ENCODE results near the gene C16orf96.

C16orf96 gene

DNA sequence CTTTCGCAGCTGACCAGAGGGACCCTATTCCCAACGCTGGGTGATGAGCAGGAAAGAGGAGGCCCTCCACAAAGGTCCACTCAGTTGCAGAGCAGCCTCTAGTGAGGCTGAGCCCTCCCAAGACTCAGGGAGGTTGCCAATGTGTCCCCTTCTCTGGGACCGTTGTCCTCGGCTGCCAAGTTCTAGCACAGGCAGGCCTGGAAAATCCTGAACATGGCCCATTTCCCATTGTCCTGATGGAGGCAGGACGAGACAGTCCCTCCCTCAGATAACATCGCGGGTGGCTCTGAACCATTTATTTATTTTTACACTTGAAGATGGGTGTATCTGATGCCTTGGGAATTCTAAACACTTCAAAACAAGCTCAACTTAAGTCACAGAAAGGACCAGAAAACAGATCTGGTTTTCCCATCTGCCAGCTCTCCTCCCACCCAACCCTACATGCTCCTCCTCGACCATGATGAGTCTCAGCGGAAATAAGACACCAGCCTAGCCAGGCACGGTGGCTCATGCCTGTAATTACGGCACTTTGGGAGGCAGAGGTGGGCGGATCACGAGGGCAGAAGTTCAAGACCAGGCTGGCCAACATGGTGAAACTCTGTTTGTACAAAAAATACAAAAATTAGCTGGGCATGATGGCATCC is 30.4 kb upstream of the C16orf96 start:
- no peak for DNase-seq (ENCODE audit: low read depth)

DNA sequence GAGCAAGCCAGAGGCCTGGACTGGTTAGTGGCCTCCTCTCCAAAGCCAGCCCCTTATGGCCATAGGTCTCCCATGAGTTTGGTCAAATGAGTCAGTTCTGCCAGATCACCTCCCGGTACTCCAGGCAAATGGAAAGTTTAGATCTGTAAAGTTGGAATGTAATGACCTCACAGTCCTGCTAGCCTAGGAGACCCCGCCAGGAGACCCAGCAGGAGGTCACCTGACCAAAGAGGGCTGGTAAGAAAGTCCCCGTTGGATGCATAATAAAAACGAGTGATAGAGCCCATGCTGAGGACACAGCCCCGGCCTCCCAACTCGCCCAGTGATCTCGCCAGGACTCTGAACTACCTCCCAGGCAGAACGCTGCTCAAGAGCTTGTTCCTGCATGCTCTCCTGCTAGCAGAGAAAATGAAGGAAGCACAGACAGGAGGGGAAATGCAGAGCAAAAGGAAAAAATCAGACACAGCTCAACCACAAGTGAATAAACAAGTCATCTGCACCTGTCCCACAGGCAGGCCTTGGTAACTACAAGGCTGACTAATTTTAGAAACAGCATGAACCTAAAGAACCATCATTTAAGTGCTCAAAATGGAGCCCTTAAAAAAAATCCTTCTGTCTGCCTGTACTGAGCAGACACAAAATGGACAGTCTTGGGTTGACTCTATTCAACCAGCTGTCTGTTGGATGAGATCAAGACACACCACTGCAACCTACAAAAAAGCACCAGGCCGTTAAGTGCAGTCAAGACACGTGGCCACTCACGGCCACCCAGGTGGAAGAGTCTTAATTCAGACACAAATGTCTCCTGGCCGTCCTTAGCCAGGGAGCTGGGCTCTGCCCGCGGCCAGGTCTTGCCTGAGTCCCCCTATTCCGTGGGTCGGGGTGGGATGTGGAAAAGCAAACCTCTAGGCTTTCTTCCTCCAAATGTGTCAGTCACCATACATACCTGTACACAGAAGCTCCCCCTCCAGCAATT is 26.8 kb upstream of the C16orf96 start:
- no peak for DNase-seq (ENCODE audit: low read depth)

DNA sequence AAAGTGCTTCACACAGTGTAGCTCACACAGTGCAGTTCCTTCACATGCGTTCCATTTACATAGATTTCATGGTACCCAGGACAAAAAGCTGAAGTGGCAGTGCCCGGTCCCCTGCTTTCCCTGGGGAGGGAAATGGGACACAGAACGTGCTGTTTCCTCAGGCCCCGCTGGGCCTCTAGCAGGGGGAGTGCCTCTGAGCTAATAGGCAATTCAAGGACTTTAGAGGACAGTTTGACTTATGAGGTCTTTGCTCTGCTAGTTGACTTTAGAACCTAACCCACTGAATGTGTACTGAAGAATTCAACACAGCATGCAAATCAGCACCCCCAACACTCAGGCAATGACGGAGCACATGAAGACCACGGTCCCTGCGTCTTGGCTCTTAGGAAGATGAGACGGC is 24.3 kb upstream of the C16orf96 start:
- no peak for DNase-seq (ENCODE audit: low read depth)

DNA sequence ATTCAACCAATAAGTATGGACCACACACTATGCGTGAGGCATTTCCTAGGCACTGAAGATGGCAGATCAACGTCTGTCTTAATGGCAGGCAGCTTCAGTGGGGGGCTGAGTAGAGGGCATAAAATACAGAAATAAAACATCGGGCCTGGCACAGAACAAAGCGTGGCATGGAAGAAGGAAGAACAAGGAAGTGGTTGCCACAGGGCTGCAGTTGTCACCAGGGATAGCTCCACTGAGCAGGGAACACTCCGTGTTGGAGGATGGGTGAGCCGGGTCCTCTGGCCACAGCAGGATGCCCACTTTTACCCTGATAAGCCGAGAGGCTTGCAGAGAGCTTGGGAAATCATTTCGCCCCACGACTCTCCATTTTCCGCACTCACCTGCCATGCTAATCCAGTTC is 23.9 kb upstream of the C16orf96 start:
- no peak for DNase-seq (ENCODE audit: low read depth)

- no peak for DNase-seq (ENCODE audit: low read depth)
These were observed 22.6 kb upstream of the C16orf96 start for GRCh38 chr16:4533490-4533889.

- DNase-seq (ENCODE audit: low read depth), result no peak
These were observed 21.9 kb upstream of the C16orf96 start for GRCh38 chr16:4534151-4534790.

DNA sequence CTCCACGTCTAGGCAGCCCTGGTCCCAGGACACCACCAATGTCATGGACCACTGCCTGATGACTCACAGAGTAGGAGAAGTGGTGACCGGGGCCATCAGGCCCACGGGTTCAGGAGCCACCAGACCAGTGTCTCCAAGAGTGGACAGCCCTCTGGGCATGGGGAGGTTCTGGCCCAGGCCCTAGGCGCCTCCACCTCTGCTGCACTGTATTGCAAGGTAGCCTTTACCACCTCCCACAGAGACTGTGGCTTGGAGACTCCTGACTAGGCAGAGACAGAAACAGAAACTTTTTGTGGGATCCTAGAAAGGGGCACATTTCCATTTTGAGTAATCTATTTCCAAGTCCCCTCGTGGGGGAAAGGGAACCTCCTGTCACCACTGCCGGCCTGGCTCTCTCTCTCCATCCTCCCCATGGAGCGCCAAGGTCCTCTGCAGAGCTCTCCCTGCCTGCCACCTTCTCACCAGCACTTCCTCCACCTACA is 20.5 kb upstream of the C16orf96 start:
- no peak for DNase-seq (ENCODE audit: low read depth)

DNA sequence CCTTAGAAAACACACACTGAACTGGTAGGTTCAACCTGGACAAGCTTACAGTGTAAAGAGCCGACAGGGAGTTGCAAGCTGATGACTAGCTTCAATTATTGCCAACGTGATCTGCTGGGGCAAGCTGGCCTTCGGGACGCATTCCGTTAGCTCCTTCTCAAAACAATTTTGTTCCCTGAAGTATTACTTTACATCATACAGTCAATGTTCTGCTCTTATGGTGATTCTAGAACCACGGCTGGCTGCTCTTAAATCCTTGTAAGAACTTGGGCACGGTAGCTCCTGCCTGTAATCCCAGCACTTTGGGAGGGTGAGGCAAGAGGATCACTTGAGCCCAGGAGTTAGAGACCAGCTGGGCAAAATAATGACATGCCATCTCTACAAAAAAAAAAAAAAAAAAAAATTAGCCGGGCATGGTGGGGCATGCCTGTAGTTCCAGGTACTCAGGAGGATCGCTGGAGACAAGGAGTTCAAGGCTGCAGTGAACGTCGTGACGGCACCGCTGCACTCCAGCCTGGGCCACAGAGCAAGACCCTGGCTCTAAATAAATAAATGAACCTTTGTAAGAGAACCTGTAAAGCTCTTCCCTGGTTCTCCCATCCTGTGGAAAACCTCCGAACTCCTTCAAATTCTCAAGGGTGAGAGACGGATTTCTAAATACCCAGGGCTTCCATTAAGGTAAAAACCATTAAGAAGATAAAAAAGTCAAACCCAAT is 19.6 kb upstream of the C16orf96 start:
- no peak for DNase-seq (ENCODE audit: low read depth)

DNA sequence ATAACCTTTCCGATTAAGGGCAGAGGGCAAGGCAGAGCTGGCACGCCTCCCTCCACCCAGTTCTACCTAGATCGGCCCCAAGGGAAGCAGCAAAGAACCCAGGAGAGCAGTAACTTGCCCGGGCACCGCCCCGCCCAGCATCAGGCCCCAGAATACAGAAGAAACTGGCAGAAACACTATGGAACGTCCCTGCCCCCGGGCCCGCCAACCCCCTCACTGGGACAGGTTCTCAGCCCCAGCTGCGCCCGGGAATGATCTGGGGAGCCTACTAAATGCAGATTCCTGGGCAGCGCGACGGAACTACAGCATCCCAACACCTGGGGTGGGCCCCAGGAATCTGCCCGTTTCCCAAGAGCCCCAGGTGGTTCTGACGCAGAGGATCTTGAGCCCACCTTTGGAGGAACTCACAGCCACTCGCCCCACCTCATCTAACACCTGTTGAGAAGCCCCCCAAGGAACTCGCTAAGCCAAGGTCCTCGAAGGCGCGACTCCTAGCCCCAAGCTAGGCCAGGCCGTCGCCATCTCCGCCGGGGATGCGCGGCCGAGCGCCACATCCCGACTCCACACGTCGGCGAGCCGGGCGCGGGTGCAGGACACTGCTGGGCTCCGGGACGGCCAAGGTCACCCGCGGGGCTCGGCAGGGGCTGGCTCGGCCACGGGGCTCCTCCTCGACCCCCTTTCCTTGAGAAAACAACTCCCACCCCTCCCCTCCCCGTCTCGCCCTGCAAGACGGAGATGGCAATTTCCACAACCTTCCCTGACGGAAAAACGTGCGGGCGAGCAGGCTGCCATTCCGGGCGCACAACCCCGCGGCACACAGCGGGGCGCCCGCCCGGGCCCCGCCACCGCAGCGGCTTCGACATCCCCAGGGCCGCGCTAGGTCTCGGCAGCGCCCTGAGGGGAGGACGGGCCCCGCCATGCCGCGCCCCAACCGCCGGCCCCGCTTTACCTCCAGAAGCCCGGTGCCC is 18.5 kb upstream of the C16orf96 start:
- DNase-seq (ENCODE audit: low read depth), result no peak

DNA sequence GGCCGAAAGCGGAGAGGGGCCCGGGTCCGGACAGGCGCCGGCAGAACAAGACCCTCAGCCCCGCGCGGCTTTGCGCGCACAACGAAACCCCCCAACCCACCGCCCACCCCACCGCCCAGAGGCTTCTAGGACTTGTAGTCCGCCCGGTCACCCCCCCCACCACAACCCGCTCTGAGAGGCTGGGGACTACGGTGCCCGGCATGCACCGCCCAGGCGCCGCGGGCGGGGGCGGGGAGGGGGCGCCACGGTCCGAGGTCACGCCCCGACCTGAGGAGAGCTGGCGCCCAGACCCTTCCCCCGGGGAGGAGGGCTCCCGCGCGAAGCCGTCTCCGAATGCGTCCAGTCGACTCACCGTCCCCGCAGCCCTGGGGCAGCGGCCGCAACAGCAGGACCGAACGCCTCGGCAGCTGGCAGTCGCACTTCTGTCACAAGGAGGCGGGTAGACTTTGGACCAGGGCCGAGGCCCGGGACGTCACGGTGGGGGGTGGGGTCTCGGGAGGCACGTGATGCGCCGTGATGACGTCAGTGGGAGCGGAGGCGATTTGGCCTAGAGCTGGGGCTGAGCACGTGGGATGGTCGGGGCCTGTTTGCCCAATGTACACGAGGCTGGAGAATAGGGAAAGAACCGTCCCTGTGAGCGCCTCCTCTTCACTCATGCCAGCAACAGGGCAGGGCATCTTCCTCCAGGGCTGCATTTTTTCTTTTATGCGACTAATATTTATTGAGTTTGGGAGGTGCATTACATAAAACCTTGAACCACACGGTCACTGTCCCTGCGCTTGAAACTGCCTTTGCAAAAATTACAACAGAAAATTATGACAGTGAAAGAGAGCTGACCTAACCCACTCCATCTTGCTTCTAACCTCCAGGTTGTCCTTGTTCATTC is 17.5 kb upstream of the C16orf96 start, which contains the start of gene CDIP1:
TSS of gene CDIP1 (minus strand) at position 424 of the 886 bp plus-strand sequence. CDS start 24,643 bp downstream, outside the sequence.
- DNase-seq (ENCODE audit: low read depth), result peak; percentile 86

DNA sequence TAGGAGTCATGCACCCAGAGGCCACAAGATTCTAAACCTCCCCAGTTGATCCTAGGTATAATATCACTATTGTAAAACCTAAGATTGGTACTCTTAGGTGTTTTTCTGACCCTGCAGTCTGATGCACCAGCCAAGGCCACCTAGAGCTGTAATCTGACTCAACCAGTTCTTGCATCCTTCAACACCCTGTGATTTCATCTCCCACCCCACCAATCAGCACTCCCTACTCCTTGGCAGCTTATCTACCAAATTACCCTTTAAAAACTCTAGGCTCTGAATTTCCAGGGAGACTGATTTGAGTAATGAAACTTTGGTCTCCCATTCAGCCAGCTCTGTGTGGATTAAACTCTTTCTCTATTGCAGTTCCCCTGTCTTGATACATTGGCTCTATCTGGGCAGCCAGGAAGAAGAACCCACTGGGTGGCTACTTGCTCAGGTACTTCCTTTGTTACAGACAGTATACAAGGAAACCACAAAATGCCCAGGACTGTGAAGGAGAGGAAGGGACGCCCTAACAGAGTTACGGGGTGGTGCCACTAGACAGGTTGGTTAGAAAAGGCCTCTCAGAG is 16.3 kb upstream of the C16orf96 start:
- DNase-seq (ENCODE audit: low read depth), result no peak

- no peak for DNase-seq (ENCODE audit: low read depth)
These were observed 11.7 kb upstream of the C16orf96 start for GRCh38 chr16:4544473-4544872.

GRCh38 chr16:4548124-4548523 is 8.0 kb upstream of the C16orf96 start:
- no peak for DNase-seq (ENCODE audit: low read depth)

DNA sequence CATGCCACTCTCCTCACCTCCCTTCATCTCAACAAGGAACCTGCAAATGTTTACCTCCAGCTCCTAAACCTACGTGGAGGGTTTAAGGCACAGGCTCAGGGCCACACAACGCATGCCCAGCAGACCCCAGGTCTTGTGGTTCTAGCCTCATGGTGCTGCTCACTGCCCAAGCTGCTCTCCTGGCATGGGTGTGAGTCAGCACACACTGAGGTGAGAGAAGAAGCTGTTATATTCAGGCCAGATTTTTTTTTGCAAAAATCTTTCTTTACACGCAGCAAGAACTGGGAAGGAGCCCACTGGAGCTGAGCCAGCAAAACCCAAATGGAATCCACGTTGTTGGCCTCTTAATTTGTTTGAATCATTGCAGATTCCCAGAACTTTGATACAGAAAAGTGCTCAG is 5.5 kb upstream of the C16orf96 start:
- no peak for DNase-seq (ENCODE audit: low read depth)

- no peak for DNase-seq (ENCODE audit: low read depth)
These were observed 3.6 kb upstream of the C16orf96 start for GRCh38 chr16:4552541-4552940.

DNA sequence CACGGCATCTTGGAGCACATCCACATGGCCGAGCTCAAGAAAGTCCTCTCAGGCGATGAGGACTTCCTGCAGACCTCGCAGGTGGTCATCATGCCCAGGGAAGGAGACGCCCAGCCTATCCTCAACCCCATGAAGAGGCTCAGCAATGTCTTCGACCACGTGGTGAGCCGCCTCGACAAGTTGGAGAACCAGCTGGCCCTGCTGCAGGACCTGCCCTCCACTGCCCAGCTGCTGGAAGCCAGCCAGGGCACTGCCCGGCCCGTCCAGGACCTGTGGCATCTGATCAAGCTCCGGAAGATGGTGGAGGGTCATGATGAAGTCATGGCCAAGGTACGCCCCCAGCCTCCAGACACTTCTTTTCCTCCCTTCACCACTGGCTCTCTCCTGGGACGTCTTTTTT is 440 bp downstream of the C16orf96 start:
- DNase-seq (ENCODE audit: low read depth), result no peak

GRCh38 chr16:4557973-4558372 is 1.8 kb downstream of the C16orf96 start:
- no peak for DNase-seq (ENCODE audit: low read depth)

- no peak for DNase-seq (ENCODE audit: low read depth)
These were observed 5.5 kb downstream of the C16orf96 start for GRCh38 chr16:4561596-4561995.

DNA sequence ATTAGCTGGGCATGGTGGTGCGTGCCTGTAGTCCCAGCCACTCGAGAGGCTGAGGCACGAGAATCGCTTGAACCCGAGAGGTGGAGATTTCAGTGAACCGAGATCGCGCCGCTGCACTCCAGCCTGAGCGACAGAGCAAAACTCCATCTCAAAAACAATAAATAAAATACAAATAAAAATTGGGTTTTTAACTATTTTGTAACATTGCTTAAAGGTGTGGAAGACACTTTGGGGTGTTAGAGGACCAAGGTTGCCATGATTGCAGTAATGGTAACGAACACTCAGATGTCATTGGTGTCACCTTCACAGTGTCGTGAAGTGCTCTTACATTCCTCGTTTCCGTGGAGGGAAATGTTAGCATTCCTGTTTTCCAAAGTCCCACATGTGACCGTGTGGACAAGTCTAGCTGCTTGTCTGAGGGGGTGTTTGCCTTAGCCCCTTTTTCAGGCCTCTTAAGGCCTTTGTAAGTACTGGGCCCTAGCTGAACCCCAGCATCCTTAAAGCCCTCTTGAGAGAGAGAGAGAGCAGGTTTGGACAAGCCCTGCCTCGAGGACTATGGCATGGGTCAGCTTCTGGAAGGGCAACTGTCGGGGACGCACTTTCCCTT is 8.6 kb downstream of the C16orf96 start:
- no peak for DNase-seq (ENCODE audit: low read depth)
